ENCODE measurements around the gene ANXA10. TPM values are rescaled to one million over a fixed set of nuclear protein-coding genes. Genes with fewer than 3 reads are reported as not detected.
"Not testable (repeated sequence)": the region's sequence is repeated elsewhere in the genome, so short reads cannot be mapped to it uniquely, and the experiment has no call there.

ANXA10 gene
- total RNA-seq, 1 donor = under 0.01 TPM

- no peak overlapping the region for H3K4me3 ChIP-seq (ENCODE audit: low read depth, low read length)
- TF ChIP-seq CTCF (IDR thresholded peaks at IDR 0.05; ENCODE audit: insufficient read depth, low read depth, low read length) = no peak
- no peak for DNase-seq (ENCODE audit: low read depth)
These were observed 10.1 kb downstream of the ANXA10 start for GRCh38 chr4:168102403-168102802.

GRCh38 chr4:168109527-168109926, 17.2 kb downstream of the ANXA10 start:
- no peak for DNase-seq (ENCODE audit: low read depth)
- no peak overlapping the region for H3K4me3 ChIP-seq (ENCODE audit: low read depth, low read length)
- TF ChIP-seq CTCF (IDR thresholded peaks at IDR 0.05; ENCODE audit: insufficient read depth, low read depth, low read length) = no peak

- DNase-seq (ENCODE audit: low read depth); H3K4me3 ChIP-seq (ENCODE audit: low read depth, low read length): not testable (repeated sequence)
These were observed 20.7 kb downstream of the ANXA10 start for GRCh38 chr4:168113059-168113458.

GRCh38 chr4:168118116-168118655, 25.8 kb downstream of the ANXA10 start:
- DNase-seq (ENCODE audit: low read depth) = no peak
- H3K4me3 ChIP-seq (ENCODE audit: low read depth, low read length) = no peak overlapping the region
- TF ChIP-seq CTCF (IDR thresholded peaks at IDR 0.05; ENCODE audit: insufficient read depth, low read depth, low read length) = no peak

- peak; percentile 50 for DNase-seq (ENCODE audit: low read depth)
- no peak overlapping the region for H3K4me3 ChIP-seq (ENCODE audit: low read depth, low read length)
- TF ChIP-seq CTCF (IDR thresholded peaks at IDR 0.05; ENCODE audit: insufficient read depth, low read depth, low read length) = no peak
These were observed 26.8 kb downstream of the ANXA10 start for GRCh38 chr4:168119100-168119499.

GRCh38 chr4:168119890-168120289, 27.6 kb downstream of the ANXA10 start:
- H3K4me3 ChIP-seq (ENCODE audit: low read depth, low read length) = no peak overlapping the region
- no peak for DNase-seq (ENCODE audit: low read depth)
- TF ChIP-seq CTCF (IDR thresholded peaks at IDR 0.05; ENCODE audit: insufficient read depth, low read depth, low read length) = no peak

- no peak for TF ChIP-seq CTCF (IDR thresholded peaks at IDR 0.05; ENCODE audit: insufficient read depth, low read depth, low read length)
- H3K4me3 ChIP-seq (ENCODE audit: low read depth, low read length) = no peak overlapping the region
These were observed 28.5 kb downstream of the ANXA10 start for GRCh38 chr4:168120811-168121210.

More at GRCh38 chr4:168120811-168121210, 28.5 kb downstream of the ANXA10 start:
- DNase-seq (ENCODE audit: low read depth) = no peak
